Right lobe of liver (tissue), 6 donors: ENCODE data around the gene SH2D7. TPM values are rescaled to one million over a fixed set of nuclear protein-coding genes. Genes with fewer than 3 reads are reported as not detected.

Source experiments
- ATAC-seq, 4 donors: fragments of 200-7000 bp; cut with Tn5 transposase; one replicate each; pipeline ENCODE4 v1.9.1; 2020; ENCODE audit warnings: mild to moderate bottlenecking in 4 of 4, moderate library complexity in 4 of 4
- DNase-seq, 3 donors: peaks; one replicate each; pipeline ENCODE4 v3.0.0-alpha.2; 2020
- H3K27ac ChIP-seq, 3 donors: fragments of 200-600 bp; one replicate each; pipeline ENCODE4 v1.8.0; 2022
- H3K27me3 ChIP-seq, 2 donors: fragments of 200-600 bp; one replicate each; pipeline ENCODE4 v1.8.0; 2022
- H3K36me3 ChIP-seq, 4 donors: fragments of 200-600 bp; sonication (generic) in 1 of 4; one replicate each; pipeline versions ENCODE4 v1.5.1 to v1.8.0; 2017 to 2022; ENCODE audit warnings: control low read depth in 1 of 4
- H3K4me1 ChIP-seq, 4 donors: fragments of 200-600 bp; sonication (generic) in 1 of 4; one replicate each; pipeline versions ENCODE4 v1.5.1 to v1.8.0; 2017 to 2022; ENCODE audit warnings: control low read depth in 1 of 4
- H3K4me3 ChIP-seq, 3 donors: fragments of 200-600 bp; one replicate each; pipeline ENCODE4 v1.8.0; 2022
- H3K9me3 ChIP-seq, 4 donors: fragments of 200-600 bp; sonication (generic) in 1 of 4; one replicate each; pipeline versions ENCODE4 v1.5.1 to v1.8.0; 2017 to 2022; ENCODE audit warnings: control low read depth in 1 of 4
- POLR2A ChIP-seq: fragments of 450-650 bp; IDR thresholded peaks from one replicate; pipeline ENCODE4 v1.6.1; 2017; ENCODE audit warnings: antibody characterized with exemption, mild to moderate bottlenecking
- WGBS: methylation state at CpG from one replicate; pipeline ENCODE4 v1.1.6; 2018; ENCODE audit warnings: low coverage, low lambda C conversion rate; ENCODE audit not compliant: insufficient coverage; ENCODE audit errors: missing lambda C conversion rate; 5-methylcytosine and 5-hydroxymethylcytosine counted together
- intact Hi-C, 2 donors: fragments of 100-400 bp; cut with DNase I; formaldehyde crosslinking; loops; one replicate each; pipeline versions ENCODE4 v1.11.2 to v1.14.1; 2022
- total RNA-seq, 6 experiments: library from RNA; depleted of rRNA in 2 of 6; stranded (reverse); fragments of >200 nt in 2 of 6; fragmentation: NEBNext Ultra II Directional in 3 of 6; extraction: Animal tissue kit (Norgen Biotek cat#: 25700) in 3 of 6; gene quantifications; one replicate each; pipeline versions ENCODE4 v1.1.0 to v1.2.4, GENCODE V29; 2016 to 2023
- TF ChIP-seq, protein P1 (sequence below), 4 donors: fragments of 200-600 bp in 3 of 4; fragments of 450-650 bp in 1 of 4; IDR thresholded peaks; one replicate each; pipeline versions ENCODE4 v1.5.1 to v1.8.0; 2016 to 2022; ENCODE audit warnings: antibody characterized with exemption in 4 of 4, mild to moderate bottlenecking in 2 of 4
- donor health status: DM: no; HTN: yes; CAD: no.
- donor health status: DM: no; HTN: no; CAD: no.
- donor health status: DM: no; HTN: no; CAD: no.
- donor health status: DM: no; HTN: yes; CAD: no.
- donor health status: DM: no; HTN: yes; CAD: no.

Gene SH2D7
- total RNA-seq, 6 experiments from 2014 or later, result not detected

DNA sequence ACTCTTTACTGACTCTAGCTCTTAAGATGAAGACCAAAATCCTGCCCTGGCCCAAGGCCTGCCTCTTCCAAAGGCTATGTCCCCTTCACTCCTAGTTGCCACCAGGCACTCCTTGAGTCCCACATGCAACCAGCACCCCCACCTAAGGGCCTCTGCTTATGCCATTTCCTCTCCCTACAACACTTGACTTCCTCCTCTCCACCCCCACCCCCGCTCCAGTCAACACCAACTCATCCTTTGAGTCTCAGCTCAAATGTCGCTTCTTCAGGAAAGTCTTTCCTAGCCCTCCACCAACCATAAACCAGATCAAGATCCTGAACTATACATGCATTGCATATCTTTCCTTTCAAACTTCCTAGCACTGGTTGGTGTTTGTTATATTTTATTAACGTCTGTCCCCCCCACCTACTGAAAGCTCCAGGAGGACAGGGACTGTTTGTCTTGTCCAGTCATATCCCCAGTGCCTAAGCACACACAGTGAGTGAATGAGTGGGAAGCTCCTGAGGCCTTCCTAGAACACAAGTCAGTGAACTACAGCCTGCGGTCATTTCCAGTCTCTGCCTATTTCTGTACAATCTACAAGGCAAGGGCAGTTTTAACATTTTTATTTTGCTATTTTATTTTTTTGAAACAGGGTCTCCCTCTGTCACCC lies 22.2 kb upstream of the SH2D7 start:
- no peak for TF ChIP-seq POLR2A
- TF ChIP-seq, protein P1, sequence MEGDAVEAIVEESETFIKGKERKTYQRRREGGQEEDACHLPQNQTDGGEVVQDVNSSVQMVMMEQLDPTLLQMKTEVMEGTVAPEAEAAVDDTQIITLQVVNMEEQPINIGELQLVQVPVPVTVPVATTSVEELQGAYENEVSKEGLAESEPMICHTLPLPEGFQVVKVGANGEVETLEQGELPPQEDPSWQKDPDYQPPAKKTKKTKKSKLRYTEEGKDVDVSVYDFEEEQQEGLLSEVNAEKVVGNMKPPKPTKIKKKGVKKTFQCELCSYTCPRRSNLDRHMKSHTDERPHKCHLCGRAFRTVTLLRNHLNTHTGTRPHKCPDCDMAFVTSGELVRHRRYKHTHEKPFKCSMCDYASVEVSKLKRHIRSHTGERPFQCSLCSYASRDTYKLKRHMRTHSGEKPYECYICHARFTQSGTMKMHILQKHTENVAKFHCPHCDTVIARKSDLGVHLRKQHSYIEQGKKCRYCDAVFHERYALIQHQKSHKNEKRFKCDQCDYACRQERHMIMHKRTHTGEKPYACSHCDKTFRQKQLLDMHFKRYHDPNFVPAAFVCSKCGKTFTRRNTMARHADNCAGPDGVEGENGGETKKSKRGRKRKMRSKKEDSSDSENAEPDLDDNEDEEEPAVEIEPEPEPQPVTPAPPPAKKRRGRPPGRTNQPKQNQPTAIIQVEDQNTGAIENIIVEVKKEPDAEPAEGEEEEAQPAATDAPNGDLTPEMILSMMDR (IDR thresholded peaks at IDR 0.05), result no peak
- Histone ChIP-seq H3K4me1 (peaks cover 0 to 77% (median 33%) of the 10 kb centered on the region in 4 donors), H3K9me3 (no peaks in the 10 kb centered on the region), H3K4me3 (no peak overlapping the region), H3K27me3 (no peaks in the 10 kb centered on the region), H3K36me3 (no peaks in the 10 kb centered on the region), H3K27ac (peak overlapping the region; percentile 56 to 66 (median 60))
- 51% methylated on average over 4 of the region's 4 CpGs for WGBS
- DNase-seq (peak in 1 of 3 donors; percentile 39), ATAC-seq (no peak)
- intact Hi-C loops, result loop anchor here in 1 of 2 donors (5.0 kb wide), 1 partner anchor 58 kb away; no protein-coding TSS in a partner anchor

DNA sequence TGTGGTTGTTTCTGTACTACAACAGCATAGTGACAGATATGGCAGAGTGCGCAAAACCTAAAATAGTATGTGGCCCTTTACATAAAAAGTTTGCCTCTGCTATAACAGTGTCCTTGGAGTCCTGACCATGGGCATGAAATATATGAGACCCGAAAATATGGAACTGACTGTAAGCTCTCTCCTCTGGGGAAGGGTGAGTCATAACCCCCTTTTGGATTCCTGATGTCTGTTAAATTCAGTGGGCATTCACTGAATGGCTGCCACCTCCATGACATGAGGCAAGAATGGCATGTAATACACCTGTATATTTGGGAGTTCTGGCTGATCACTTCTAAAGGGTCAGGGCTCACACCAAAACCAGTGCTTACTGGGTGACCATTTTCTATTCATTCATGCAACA lies 21.0 kb upstream of the SH2D7 start:
- Histone ChIP-seq H3K9me3 (no peaks in the 10 kb centered on the region), H3K27ac (peak overlapping the region; percentile 83 to 89 (median 85)), H3K4me3 (no peak overlapping the region), H3K4me1 (peaks cover 0 to 76% (median 29%) of the 10 kb centered on the region in 4 donors), H3K36me3 (no peaks in the 10 kb centered on the region), H3K27me3 (no peaks in the 10 kb centered on the region)
- 46% methylated on average over 1 of the region's 2 CpGs for WGBS
- peak in 1 of 3 donors; percentile 7 for DNase-seq
- TF ChIP-seq, protein P1 (IDR thresholded peaks at IDR 0.05), result no peak
- TF ChIP-seq POLR2A, result no peak
- intact Hi-C loops, result loop anchor here in 1 of 2 donors (5.0 kb wide), 1 partner anchor 59 kb away; no protein-coding TSS in a partner anchor
- ATAC-seq, result no peak

DNA sequence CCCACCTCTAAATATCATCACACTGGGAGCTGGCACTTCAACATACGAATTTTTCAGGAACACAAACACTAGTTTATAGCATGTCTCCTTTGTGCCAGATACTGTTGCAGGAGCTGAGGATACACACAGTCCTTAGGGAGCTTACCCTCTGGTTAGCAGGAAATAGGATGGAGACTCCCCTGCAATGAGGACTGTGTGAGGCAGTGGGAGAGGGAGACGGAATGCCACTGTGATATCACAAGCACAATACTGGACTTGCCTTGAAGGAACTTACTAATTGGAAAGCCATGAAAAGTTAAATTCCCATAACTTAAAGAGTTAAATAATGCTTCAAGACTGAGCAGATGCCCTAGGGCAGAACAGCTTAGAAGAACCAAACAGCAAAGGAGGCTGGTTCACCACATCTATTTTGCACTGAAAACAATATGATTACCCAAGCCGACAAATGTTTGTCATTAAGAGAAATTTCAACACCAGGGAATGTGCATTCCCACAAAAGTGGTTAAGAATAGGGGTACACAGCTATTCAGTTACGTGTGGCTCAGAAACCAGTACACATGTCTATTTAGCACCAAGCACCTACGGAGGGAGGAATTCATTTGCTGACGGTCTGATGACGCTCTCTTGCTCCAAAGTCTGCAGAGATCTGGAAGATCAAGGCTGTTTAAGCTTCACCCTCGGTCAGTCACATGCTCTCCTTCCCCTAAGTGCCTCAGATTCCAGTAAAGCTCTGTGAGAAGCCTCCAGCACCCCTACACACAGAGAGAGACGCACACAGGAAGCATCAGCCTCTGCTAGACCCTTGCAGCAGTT lies 20.1 kb upstream of the SH2D7 start:
- intact Hi-C loops, result loop anchor here in 1 of 2 donors (5.0 kb wide), 1 partner anchor 60 kb away; no protein-coding TSS in a partner anchor
- TF ChIP-seq POLR2A, result peak; percentile 83
- TF ChIP-seq, protein P1 (IDR thresholded peaks at IDR 0.05), result no peak
- Histone ChIP-seq H3K4me3 (peak overlapping the region in 1 of 3 donors; percentile 1), H3K27me3 (no peaks in the 10 kb centered on the region), H3K4me1 (peaks cover 0 to 68% (median 25%) of the 10 kb centered on the region in 4 donors), H3K36me3 (no peaks in the 10 kb centered on the region), H3K27ac (peak overlapping the region; percentile 83 to 89 (median 85)), H3K9me3 (no peaks in the 10 kb centered on the region)
- DNase-seq (peak in 1 of 3 donors; percentile 79), ATAC-seq (peak; percentile 53 to 69 (median 60))
- WGBS, result 18% methylated on average over 9 of the region's 9 CpGs

DNA sequence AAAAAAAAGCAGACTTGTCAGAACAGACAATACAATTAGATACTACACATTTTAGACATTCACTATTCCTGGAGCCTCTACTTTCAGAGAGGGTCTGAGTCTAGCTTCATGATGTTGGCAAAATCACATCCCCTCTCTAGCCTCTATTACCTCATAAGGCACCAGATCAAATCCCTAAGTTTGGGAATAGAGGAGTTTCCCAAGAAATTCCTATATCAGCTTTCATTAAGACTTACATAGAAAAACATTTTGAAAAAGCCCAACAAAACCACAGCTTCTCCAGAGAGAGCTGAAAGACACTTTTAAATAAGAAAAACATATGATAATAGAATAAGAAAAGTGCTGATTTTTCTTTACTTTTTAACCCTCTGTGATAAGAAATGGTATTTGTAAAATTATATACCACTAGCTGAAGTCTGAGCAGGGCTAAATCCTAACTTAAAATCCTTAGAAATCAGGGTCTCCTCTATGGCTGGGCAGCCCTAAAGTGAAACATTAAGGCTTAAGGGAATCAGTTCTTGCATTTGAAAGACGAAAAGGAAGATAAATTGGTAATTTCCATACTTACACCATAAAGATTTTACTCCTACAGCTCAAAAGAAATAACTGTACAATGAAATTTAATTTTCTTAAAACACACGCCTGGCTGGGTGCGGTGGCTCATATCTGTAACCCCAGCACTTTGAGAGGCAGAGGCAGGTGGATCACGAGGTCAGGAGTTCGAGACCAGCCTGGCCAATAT lies 19.1 kb upstream of the SH2D7 start:
- ATAC-seq, result no peak
- Histone ChIP-seq H3K9me3 (no peaks in the 10 kb centered on the region), H3K36me3 (no peaks in the 10 kb centered on the region), H3K27me3 (no peaks in the 10 kb centered on the region), H3K4me1 (peaks cover 0 to 66% (median 21%) of the 10 kb centered on the region in 4 donors), H3K4me3 (no peak overlapping the region), H3K27ac (peak overlapping the region; percentile 83 to 89 (median 85))
- DNase-seq, result no peak
- TF ChIP-seq, protein P1 (IDR thresholded peaks at IDR 0.05), result no peak
- no peak for TF ChIP-seq POLR2A
- intact Hi-C loops, result loop anchor here in 1 of 2 donors (5.0 kb wide), 1 partner anchor 61 kb away; no protein-coding TSS in a partner anchor
- WGBS, result 80% methylated on average over 5 of the region's 5 CpGs
